SIG-M5 (cell line): ENCODE data around the gene PARP3.
A peak's percentile ranks its signal among the peaks of the same experiment; 100 is the strongest.
"Not testable (repeated sequence)": the region's sequence is repeated elsewhere in the genome, so short reads cannot be mapped to it uniquely, and the experiment has no call there.

Experiments used
- DNase-seq: peaks from one replicate; lab custom pipeline; 2025; lab: John Stamatoyannopoulos, UW

The PARP3 gene

DNA sequence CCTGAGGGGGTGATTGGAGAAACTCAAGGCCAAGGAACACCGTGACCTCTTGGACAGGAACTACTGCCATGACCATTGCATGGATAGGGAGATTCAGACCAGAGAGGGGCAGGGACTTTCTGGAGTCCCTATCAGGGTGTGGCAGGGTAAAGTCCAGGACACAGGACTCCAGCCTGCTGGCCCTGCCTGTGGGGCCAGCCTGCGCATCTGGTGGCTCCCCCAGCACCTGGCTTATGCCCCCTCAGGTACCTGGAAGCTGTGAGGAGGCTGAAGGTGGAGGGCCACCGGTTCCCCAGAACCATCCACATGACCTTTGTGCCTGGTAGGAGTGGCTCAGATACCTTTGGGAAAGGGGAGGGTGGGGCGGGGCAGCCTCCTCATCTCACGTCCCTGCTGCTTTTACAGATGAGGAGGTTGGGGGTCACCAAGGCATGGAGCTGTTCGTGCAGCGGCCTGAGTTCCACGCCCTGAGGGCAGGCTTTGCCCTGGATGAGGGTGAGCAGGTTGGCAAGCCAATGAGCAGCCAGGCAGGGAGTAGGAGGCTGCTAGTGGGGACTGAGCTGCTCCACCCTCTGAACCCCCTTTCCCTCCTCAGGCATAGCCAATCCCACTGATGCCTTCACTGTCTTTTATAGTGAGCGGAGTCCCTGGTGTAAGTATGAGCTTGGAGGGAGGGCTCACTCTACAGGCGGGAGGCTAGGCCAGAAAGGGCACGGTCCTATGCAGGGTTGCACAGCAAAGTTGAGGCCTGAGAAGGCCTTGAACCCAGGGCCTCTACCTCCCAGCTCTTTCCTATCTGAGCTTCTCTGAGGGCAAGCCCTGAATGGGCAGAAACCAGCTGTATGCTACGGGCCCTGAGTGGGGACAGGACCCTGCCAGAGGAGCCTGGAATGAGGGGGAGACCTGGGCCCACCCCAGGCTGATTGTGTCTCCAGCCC lies 44.1 kb downstream of the PARP3 start:
- DNase-seq, result no peak

DNA sequence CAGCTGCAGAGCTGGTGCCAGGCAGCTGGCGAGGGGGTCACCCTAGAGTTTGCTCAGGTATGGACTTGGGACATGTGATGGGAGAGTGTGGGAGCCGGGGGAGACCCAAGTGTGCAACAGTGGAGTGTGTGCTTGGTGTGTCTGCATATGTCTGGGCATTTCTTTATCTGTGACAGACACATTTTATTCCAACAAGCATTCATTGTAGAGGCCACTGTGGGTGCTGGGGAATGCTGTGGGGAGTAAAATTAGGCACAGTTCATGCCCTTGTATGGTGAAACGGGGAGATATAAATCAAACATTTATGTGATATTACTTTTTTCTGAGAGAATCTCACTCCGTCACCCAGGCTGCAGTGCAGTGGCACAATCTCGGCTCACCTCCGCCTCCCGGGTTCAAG lies 45.4 kb downstream of the PARP3 start:
- DNase-seq, result no peak

DNA sequence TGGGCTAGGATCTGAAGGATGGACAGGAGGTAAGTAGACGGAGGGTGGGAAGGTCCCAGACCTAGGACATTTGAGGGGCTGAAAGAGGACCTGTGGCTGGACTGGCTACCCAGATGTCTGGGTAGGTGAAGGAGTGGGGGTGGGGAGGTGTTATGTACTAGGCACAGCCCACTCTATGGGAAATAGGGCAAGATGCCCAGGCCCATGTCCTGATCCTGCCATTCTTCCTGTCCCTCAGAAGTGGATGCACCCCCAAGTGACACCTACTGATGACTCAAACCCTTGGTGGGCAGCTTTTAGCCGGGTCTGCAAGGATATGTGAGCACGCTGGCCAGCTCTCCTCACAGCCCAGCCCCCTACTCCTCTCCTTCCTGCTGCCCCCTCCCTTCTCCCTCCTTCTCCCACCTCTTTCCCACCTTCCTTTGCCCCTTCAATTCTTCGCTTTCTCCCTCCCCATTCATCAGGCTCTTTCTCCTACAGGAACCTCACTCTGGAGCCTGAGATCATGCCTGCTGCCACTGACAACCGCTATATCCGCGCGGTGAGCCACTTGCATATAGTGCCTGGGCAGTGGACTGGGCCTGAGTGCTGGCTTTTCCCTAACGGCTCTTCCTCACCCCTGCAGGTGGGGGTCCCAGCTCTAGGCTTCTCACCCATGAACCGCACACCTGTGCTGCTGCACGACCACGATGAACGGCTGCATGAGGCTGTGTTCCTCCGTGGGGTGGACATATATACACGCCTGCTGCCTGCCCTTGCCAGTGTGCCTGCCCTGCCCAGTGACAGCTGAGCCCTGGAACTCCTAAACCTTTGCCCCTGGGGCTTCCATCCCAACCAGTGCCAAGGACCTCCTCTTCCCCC lies 46.4 kb downstream of the PARP3 start:
- no peak for DNase-seq

DNA sequence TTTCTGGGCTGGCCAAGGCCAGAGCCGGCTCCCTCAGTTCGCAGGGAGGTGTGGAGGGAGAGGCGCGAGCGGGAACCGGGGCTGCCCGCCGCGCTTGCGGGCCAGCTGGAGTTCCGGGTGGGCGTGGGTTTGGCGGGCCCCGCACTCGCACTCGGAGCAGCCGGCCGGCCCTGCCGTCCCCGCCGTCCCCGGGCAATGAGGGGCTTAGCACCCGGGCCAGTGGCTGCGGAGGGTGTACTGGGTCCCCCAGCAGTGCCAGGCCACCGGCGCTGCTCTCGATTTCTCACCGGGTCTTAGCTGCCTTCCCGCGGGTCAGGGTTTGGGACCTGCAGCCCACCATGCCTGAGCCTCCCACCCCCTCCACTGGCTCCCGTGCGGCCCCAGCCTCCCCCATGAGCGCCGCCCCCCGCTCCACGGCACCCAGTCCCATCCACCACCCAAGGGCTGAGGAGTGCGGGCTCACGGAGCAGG lies 48.4 kb downstream of the PARP3 start:
- not testable (repeated sequence) for DNase-seq

DNA sequence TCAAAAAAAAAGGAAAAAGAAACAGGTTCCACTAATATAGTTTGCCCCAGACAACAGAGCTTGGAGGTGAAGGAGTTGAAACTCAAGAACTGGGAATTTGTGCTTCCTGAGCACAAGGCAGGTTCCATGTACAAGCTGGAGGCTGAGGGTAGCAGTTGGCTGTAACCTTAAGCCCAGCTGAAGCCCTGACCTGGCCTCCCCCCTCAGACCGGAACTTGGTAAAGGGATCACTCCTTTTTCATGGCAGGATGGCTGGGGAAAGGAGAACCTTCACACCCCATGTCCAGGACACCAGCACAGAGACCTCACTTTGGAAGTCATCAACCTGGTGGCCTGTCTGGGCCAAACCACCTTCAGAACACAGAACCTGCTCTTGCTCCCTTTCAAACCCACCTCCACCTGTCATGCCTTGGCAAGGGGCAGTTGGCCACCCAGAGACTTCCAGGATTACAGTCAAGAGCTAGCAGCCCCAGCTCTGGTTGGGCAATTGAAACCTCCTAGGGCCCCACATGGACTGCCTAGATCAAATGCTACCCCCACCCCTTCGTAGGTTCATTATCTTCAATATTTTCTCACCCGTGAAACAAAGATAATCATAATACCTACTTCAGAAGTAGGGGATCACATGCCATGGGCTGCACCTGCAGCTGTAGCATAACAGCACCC lies 50.0 kb downstream of the PARP3 start:
- no peak for DNase-seq

DNA sequence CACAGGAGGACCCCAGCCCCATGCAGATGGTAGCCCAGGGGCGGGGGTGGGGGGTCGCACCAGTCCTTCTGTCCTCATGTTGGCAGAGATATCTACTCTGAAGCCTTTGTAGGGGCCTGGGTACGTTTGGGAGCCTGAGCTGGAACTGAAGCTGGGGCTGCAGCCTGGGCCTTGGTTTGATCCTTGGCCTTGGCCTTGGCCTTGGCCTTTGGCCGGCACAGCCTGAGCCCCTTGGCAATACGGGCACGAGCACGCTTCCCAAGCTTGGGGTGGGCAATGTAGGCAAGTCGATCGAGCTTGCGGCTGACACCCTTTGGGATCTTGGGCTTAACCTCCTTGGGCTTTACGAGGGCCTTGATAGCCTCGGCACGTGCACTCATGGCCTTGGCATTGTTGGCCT lies 51.5 kb downstream of the PARP3 start:
- DNase-seq, result not testable (repeated sequence)

DNA sequence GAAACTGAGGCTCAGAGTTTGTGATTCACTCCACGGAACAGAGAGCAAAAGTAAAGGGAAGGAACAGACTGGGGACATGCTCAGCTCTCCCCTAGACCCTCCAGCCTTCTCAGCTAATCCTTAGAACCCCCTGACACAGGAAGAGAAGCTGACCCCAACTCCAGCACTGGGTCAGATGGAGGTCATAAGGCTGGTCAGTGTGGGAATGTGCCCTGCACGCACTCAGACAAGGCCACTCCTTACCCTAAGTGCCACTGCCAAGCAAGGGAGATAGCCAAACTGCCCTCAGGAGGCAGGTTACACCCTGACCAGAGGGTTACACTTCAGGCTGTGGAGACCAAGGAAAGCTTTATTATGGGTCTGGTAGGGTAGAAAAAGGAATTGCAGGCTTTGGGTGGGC lies 52.4 kb downstream of the PARP3 start:
- DNase-seq, result no peak

DNA sequence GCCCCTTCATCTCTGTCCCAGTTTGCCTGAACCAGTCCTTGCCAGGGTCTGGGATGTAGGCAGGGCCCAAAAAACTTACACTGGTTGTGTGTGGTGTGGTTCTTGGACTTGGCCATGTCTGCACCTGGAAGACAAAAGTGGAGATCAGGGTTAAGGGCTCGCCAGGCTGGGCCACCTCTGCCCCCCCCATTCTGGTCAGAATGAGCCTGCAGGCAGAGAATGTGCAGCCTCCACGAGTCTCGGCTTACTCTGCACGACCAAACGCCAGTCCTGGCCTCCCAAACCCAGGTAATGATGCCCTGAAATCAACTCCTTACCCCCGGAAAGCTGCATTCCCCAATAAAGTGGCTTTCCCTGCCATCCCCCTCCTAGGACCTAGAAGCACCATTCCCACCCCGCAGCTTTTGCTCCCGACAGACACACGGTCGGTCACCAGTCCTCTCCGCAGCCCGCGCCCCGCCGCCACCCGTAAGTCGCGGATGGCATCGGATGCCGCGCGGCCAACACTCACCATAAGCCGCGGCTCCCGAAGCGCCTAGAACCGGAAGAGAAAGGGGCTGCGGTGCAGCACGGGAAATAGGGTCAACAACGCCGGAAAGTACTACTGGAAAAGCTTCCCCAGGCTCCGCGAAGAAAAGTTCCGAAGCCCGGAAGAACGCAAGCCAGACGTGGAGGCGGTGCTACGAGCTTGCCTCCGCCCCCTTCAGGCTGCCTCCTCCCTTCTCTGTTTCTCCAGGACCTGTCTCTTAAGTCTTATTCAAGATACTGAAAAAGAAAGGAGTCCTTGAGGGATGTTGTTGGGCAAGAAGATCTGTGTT lies 53.4 kb downstream of the PARP3 start, which contains the start of gene RPL29:
RPL29 (minus strand) TSS at position 550 of the 818 bp plus-strand sequence; CDS start at position 116, 434 bp downstream.
- DNase-seq, result peak; percentile 88

DNA sequence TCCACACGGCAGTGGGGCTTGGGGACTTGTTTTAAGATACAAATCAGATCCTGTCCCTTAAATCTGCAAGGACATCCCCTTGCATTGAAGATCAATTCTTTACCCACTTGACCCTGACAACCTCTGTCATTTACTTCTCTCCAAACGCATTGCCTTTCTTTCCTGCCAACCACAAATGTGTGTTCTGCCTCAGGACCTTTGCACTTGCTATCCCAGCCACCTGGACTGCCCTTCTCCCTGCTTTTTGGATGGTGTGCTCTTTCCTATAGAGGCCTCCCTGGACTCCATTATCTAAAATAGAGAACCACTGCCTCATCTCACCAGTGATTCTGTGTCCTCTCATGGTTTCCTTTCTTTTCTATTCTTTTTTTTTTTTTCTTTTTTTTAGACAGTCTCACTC lies 55.0 kb downstream of the PARP3 start:
- no peak for DNase-seq

DNA sequence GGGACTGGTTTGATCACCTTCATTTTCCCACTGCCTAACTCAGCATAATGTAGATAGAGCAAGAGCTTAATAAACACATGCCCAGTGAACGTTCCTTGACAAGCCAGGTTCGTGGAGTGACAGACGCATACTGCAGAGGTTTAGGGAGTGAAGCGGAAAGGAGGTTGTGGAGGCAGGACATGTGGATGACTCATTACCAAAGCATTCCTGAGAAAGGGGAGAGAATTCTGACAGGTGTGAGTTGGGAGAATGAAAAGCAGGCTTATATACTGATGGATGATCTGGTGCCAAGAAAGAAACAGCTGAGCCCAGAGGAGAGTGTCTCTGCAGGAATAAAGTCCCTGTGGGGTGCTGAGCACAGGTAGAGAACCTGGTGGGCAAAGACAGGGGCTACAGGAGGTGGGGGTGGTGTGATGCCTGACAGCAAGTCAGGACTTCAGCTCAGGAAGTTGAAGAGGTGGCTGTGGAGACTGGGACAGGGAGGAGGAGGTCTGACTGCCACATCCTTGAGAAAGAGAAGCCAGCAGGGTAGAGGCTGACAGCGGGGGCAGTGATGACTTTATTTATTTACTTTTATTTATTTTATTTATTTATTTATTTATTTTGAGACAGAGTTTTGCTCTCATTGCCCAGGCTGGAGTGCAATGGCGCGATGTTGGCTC lies 55.9 kb downstream of the PARP3 start:
- no peak for DNase-seq
